Measurements from ENCODE around the gene INPP5A.
"Not testable (repeated sequence)": the region's sequence is repeated elsewhere in the genome, so short reads cannot be mapped to it uniquely, and the experiment has no call there.

Gene INPP5A

DNA sequence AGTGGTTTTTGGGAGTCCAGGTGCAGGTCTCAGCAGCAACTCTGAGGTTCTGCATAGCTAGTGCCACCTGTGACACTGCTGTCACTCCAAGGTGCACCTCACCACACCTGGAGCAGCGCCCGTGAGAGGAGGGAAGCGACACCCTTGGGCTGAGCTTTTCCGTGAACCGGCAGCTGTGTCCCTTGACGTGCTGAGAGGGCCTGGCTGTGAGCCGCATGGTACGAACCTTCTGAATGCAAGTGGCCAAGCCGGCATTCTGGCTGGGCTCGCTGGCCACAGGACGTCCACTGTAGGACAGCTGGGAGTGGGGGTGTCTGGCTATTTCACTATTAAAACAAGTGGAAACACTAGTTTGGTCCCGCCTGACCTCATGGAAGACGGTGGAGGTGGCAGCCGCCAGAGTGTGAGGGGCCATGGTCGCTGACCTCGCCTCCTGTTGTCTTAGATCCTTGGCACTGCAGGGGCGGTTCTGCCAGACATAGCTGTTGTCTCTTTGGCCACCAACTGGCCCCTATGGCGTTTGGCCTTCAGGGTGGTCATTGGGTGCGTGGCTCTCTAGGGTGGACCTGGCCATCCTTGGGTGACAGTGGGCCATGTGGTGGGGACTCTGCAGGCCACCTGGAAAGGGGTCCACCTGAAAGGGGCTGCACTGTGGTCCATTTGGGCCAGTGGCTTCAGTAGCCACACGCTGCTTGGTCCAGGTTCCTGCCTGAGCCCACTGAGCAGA, 12.9 kb downstream of the INPP5A start:
- no peak for DNase-seq (ENCODE audit: low spot score)

DNA sequence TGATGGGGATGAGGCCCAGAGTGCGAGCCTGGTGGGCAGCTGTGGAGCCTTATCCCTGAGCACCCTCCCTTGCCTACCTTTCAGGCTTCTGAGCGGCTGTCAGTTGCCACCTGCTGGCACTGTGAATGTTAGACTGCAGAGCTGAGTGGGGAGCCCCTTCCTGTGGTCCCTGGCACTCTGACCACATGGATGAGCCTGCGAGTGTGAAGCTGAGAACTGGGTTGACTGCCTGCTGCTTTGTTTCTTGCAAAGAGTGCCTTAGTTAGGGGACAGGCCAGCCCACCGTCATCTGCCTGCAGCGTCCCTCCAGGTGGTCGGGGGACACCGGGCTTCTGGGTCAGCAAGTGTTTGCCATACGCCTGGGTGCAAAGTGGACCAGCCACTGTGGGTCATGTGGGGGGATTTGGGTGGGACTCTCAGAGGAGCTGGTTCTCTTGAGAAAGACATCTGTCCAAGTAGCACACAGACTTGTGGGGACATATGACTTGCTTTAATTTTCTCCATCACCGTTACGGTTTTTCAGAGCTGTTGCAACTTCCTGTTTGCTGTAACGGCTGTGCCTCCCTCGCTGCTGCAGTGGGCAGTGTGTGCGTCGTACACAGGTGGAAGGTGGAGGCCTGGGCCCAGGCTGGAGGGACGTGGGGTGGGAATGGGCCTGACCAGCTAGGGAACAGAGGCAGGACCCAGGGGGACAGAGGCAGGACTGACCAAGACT, 13.7 kb downstream of the INPP5A start:
- no peak for DNase-seq (ENCODE audit: low spot score)

DNA sequence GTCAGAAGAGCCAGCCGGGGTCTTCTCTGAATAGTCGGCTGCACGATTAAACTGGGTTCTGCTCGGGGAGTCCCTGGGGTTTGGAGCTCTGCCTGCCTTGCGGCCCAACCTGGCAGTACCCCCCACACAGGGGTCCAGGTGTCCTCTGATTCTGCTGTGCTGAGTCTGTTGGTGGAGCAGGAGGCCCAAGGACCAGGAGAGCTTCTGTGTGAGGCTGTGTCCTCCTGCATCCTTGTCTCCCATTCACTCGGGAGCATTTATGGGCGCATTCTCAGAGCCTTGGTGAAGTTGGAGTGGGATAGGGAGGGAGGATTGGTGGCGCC, 14.2 kb downstream of the INPP5A start:
- DNase-seq (ENCODE audit: low spot score) = no peak

DNA sequence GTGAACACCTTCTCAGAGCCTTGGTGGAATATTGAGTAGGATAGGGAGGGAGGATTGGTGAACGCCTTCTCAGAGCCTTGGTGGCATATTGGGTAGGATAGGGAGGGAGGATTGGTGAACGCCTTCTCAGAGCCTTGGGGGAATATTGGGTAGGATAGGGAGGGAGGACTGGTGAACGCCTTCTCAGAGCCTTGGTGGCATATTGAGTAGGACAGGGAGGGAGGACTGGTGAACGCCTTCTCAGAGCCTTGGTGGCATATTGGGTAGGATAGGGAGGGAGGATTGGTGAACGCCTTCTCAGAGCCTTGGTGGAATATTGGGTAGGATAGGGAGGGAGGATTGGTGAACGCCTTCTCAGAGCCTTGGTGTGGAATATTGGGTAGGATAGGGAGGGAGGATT, 15.0 kb downstream of the INPP5A start:
- not testable (repeated sequence) for DNase-seq (ENCODE audit: low spot score)

GRCh38 chr10:132553568-132553967, 16.0 kb downstream of the INPP5A start:
- not testable (repeated sequence) for DNase-seq (ENCODE audit: low spot score)

DNA sequence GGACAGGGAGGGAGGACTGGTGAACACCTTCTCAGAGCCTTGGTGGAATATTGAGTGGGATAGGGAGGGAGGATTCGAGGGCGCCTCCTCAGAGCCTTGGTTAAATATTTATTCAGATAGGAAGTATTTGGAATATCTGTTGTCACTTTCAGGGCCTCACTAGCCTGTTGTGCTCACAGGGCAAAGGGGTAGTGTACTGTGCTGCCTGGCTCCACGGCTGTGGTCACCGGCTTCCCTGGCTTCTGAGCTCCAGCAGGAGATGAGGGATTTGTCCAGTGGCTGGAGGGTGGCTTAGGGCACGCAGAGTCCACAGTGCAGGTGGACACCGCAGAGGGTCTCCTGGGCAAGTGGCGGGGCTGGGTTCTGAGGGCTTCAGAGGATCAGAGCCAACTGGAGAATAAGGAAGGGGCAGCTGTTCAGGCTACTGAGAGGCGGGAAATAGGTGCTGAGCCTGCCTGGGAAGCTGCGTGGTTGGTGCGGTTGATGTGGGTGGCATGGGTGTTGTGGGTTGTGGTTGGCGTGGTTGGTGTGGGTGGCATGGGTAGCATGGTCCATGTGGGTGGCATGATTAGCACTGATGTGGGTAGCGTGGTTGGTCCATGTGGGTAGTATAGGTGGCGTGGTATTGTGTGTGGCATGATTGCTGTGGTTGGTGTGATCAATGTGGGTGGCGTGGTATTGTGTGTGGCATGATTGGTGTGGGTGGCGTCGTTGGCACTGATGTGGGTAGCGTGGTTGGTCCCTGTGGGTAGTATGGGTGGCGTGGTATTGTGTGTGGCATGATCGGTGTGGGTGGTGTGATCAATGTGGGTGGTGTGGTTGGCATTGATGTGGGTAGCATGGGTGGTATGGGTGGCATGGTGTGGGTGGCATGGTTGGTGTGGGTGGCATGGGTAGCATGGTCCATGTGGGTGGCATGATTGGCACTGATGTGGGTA, 16.7 kb downstream of the INPP5A start:
- no peak for DNase-seq (ENCODE audit: low spot score)

- DNase-seq (ENCODE audit: low spot score) = no peak
Measured at GRCh38 chr10:132554991-132555647, 17.5 kb downstream of the INPP5A start.

GRCh38 chr10:132555648-132556575, 18.3 kb downstream of the INPP5A start:
- DNase-seq (ENCODE audit: low spot score) = no peak

- no peak for DNase-seq (ENCODE audit: low spot score)
Measured at GRCh38 chr10:132556994-132557441, 19.4 kb downstream of the INPP5A start.

- no peak for DNase-seq (ENCODE audit: low spot score)
Measured at GRCh38 chr10:132557696-132558515, 20.3 kb downstream of the INPP5A start.

GRCh38 chr10:132558516-132559413, 21.2 kb downstream of the INPP5A start:
- DNase-seq (ENCODE audit: low spot score) = no peak

DNA sequence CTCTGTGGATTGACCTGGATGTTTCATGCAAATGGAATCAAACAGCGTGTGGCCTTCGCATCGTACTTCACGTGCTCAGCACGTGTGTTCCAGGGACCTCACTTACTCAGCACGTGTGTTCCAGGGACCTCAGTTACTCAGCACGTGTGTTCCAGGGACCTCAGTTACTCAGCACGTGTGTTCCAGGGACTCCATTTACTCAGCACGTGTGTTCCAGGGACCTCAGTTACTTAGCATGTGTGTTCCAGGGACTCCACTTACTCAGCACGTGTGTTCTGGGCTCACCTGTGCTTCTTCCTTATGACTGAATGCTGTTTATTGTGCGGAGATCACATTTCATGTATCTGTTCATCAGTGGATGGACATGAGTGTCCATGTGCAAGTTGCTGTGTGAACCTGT, 22.0 kb downstream of the INPP5A start:
- no peak for DNase-seq (ENCODE audit: low spot score)

- peak; percentile 61 for DNase-seq (ENCODE audit: low spot score)
Measured at GRCh38 chr10:132560241-132560731, 22.7 kb downstream of the INPP5A start.

DNA sequence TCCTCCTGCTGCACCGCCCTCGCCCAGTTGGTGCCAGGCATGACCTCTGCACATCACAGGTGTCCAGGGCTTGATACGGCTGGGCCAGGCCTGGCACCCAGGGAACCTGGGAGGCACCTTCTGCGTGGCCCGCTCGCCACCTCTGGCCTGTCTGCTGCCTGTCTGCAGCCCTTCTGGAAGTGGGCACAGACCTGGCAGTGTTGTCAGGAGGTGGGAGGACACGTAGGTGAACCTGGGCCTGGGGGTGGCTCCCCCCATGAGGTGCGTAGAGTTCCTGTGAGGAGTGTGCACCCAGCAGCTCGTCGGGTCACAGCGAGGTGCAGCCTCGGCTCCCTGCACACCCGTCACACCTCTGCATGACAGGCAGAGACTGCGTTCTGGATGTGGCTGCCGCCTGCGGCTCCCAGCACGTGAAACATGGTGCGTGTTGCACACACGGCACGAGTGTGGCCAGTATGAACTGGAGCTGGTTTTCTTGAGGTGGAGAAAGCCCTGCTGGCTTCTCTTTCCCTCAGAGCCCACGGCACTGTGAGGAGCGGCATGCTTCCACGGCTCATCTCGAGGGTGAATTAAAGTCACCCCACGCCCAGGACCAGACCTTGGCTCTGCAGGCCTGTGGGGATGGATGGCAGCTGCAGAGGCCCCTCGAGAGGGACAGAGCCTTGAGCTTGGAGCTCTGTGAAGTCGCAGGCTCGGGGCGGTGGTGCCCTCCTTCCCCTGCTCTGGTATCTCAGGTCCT, 24.8 kb downstream of the INPP5A start:
- no peak for DNase-seq (ENCODE audit: low spot score)

GRCh38 chr10:132562916-132563456, 25.4 kb downstream of the INPP5A start:
- DNase-seq (ENCODE audit: low spot score) = no peak

- DNase-seq (ENCODE audit: low spot score) = no peak
Measured at GRCh38 chr10:132563485-132564248, 26.1 kb downstream of the INPP5A start.

DNA sequence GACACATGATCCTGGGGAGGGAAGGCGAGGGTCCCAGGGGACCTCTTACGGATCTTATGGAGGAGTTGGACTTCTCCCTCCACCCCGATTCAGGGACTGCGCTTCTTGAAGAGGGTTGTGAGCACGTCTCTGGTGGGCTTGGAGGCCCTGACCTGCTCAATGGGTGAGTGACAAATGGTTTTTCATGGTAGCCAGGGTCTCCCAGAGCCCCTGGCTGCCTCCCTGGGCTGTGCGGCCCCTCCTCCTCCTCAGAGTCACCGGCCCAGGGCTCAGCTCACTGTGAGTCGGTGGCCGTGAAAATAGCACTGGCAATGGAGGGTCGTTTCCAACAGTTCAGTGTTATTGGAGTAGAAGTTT, 26.6 kb downstream of the INPP5A start:
- DNase-seq (ENCODE audit: low spot score) = no peak
